D721Med (cell line): ENCODE data around the gene MORN4.

ENCODE experiments used
- DNase-seq: peaks from one replicate; pipeline ENCODE4 v3.0.0; 2011; ENCODE audit warnings: low spot score; ENCODE audit not compliant: insufficient read length
- FAIRE-seq: peaks from 2 replicates; lab custom pipeline; 2011; peaks lifted over from hg19 to GRCh38; lab: Jason Lieb, UNC
- CTCF ChIP-seq: IDR thresholded peaks from 2 replicates; pipeline ENCODE4 v1.5.1; 2012; ENCODE audit warnings: mild to moderate bottlenecking, control low read depth; ENCODE audit not compliant: insufficient read depth; ENCODE audit errors: missing control alignments

Gene MORN4

GRCh38 chr10:97608991-97609561 is 24.2 kb downstream of the MORN4 start:
- no peak for DNase-seq
- FAIRE-seq = no peak
- TF ChIP-seq CTCF = no peak

- FAIRE-seq (no peak), DNase-seq (no peak)
- TF ChIP-seq CTCF = no peak
These were observed 26.1 kb downstream of the MORN4 start for GRCh38 chr10:97607095-97607636.

DNA sequence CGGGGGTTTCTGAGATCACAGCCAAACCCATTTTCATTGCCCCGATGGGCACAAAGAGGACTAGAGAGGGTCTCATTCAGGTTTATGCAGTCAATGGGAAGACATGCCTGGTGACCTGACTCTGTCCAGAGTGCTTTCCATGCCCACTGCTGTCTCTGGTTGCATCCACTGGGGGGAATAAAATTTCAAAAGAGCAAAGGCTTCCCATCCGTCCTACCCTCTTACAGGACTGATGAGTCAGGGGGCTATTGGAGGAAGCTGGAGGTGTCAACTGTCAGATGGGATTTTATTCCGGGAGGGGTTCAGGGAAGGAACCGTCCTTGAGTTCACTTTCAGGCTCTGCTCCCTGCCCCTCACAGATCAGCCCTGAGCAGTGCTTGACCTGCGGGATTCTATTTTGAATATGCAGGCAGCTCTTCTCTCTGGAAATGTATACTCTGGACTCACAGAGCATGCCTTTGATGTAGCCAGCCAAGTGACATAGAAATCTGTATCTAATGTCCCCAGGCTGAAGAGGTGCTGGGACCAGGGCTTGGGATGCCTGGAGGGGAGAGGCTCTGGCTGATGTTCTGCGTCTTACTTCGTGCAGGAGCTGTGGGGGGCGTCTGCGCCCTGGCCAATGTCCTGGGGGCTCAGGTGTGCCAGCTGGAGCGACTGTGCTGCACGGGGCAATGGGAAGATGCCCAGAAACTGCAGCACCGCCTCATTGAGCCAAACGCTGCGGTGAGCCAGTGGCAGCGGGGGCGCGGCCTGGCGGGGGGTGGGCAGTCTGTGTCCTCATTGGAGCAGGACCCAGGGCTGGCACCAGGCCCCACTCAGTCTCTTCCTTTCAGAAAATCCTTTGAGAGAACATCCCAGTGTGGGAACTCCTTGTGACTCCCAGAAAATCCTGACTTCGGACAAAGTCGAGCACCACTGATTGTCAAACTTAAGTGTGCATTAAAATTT is 31.8 kb downstream of the MORN4 start:
- no peak for DNase-seq
- no peak for TF ChIP-seq CTCF
- no peak for FAIRE-seq

- TF ChIP-seq CTCF = no peak
- DNase-seq (no peak), FAIRE-seq (no peak)
These were observed 32.7 kb downstream of the MORN4 start for GRCh38 chr10:97600616-97601015.

- no peak for FAIRE-seq
- TF ChIP-seq CTCF = no peak
- no peak for DNase-seq
These were observed 34.1 kb downstream of the MORN4 start for GRCh38 chr10:97599272-97599619.

DNA sequence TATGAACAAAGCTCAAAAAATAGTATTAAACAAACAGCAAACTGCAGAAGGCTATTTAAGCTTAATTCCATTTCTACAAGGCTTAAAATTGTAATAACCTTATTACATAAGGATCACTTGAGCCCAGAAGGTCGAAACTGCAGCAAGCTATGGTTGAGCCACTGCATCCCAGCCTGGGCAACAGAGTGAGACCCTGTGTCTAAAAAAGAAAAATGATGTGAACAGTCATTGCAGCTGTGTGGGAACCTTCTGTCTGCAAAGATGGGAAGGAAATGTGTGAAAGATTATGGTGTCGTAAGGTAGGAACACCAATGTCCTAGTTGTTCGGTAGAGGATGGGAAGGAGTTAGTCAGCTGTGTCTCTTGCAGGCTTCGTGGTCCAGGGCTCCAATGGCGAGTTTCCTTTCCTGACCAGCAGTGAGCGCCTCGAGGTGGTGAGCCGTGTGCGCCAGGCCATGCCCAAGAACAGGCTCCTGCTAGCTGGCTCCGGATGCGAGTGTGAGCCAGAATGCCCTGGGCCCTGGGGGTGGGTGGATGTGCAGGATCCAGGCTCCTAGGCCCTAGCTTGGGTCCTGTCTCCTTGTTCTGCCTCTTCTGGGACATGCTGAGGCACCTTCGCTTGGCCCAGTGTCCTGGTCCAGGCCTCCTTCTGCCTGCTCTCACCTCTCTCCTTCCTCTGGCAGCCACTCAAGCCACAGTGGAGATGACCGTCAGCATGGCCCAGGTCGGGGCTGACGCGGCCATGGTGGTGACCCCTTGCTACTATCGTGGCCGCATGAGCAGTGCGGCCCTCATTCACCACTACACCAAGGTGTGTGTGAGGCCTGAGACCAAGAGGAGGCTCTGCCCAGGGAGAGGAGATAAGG is 34.7 kb downstream of the MORN4 start:
- no peak for FAIRE-seq
- no peak for DNase-seq
- no peak for TF ChIP-seq CTCF
